ENCODE results near the gene ECPAS. TPM values are rescaled to one million over a fixed set of nuclear protein-coding genes. Genes with fewer than 3 reads are reported as not detected.
A peak's percentile ranks its signal among the peaks of the same experiment; 100 is the strongest.

ECPAS gene
- total and polyA plus RNA-seq, 4 donors = 11.0 to 94.3 (median 51.7) TPM

GRCh38 chr9:111481885-111482636 lies 2.1 kb downstream of the ECPAS start:
- Histone ChIP-seq H3K9me3 (ENCODE audit: control insufficient read depth, low read length) (no peaks in the 10 kb centered on the region), H3K27me3 (ENCODE audit: control insufficient read depth in 1 of 2, insufficient read depth in 2 of 2, low read length in 1 of 2) (no peaks in the 10 kb centered on the region), H3K4me1 (ENCODE audit: control insufficient read depth in 1 of 2, insufficient read depth in 2 of 2, low read length in 2 of 2) (peaks cover 0 to 3% of the 10 kb centered on the region in 2 donors), H3K27ac (ENCODE audit: low read depth in 1 of 2, low read length in 2 of 2) (no peak overlapping the region), H3K4me3 (ENCODE audit: low read length in 2 of 2) (peak overlapping the region; percentile 82 to 98), H3K36me3 (ENCODE audit: control insufficient read depth in 1 of 2, insufficient read depth in 2 of 2, low read length in 1 of 2) (no peaks in the 10 kb centered on the region)
- 19 to 29% methylated on average over 13 of the region's 13 CpGs for WGBS, 2 donors
- ATAC-seq (ENCODE audit: low FRiP score) (no peak), DNase-seq (no peak)
- intact Hi-C loops (cut with DNase I) = no loop called here

- peaks cover 0 to 6% of the 10 kb centered on the region in 2 donors for H3K4me1 ChIP-seq (ENCODE audit: control insufficient read depth in 1 of 2, insufficient read depth in 2 of 2, low read length in 2 of 2)
- intact Hi-C loops (cut with DNase I) = no loop called here
- H3K27me3 ChIP-seq (ENCODE audit: control insufficient read depth in 1 of 2, insufficient read depth in 2 of 2, low read length in 1 of 2) = no peaks in the 10 kb centered on the region
- no peaks in the 10 kb centered on the region for H3K9me3 ChIP-seq (ENCODE audit: control insufficient read depth, low read length)
- H3K36me3 ChIP-seq (ENCODE audit: control insufficient read depth in 1 of 2, insufficient read depth in 2 of 2, low read length in 1 of 2) = no peaks in the 10 kb centered on the region
- WGBS, 2 donors = 69 to 78% methylated on average over 3 of the region's 3 CpGs
- H3K27ac ChIP-seq (ENCODE audit: low read depth in 1 of 2, low read length in 2 of 2) = no peak overlapping the region
- ATAC-seq (ENCODE audit: low FRiP score) (no peak), DNase-seq (no peak)
- H3K4me3 ChIP-seq (ENCODE audit: low read length in 2 of 2) = no peak overlapping the region
Measured at GRCh38 chr9:111477677-111478076, 6.5 kb downstream of the ECPAS start.

- WGBS, 2 donors = 93% methylated on average over 2 of the region's 2 CpGs
- intact Hi-C loops (cut with DNase I) = no loop called here
- DNase-seq (no peak), ATAC-seq (ENCODE audit: low FRiP score) (no peak)
- Histone ChIP-seq H3K27ac (ENCODE audit: low read depth in 1 of 2, low read length in 2 of 2) (no peak overlapping the region), H3K4me1 (ENCODE audit: control insufficient read depth in 1 of 2, insufficient read depth in 2 of 2, low read length in 2 of 2) (peaks cover 0 to 6% of the 10 kb centered on the region in 2 donors), H3K9me3 (ENCODE audit: control insufficient read depth, low read length) (no peaks in the 10 kb centered on the region), H3K27me3 (ENCODE audit: control insufficient read depth in 1 of 2, insufficient read depth in 2 of 2, low read length in 1 of 2) (no peaks in the 10 kb centered on the region), H3K36me3 (ENCODE audit: control insufficient read depth in 1 of 2, insufficient read depth in 2 of 2, low read length in 1 of 2) (no peaks in the 10 kb centered on the region), H3K4me3 (ENCODE audit: low read length in 2 of 2) (no peak overlapping the region)
Measured at GRCh38 chr9:111475195-111475594, 9.0 kb downstream of the ECPAS start.

GRCh38 chr9:111474385-111474784 lies 9.8 kb downstream of the ECPAS start:
- H3K4me1 ChIP-seq (ENCODE audit: control insufficient read depth in 1 of 2, insufficient read depth in 2 of 2, low read length in 2 of 2) = peaks cover 0 to 6% of the 10 kb centered on the region in 2 donors
- no peaks in the 10 kb centered on the region for H3K9me3 ChIP-seq (ENCODE audit: control insufficient read depth, low read length)
- ATAC-seq (ENCODE audit: low FRiP score) = no peak
- no peak overlapping the region for H3K4me3 ChIP-seq (ENCODE audit: low read length in 2 of 2)
- no peak overlapping the region for H3K27ac ChIP-seq (ENCODE audit: low read depth in 1 of 2, low read length in 2 of 2)
- 88 to 90% methylated on average over 3 of the region's 3 CpGs for WGBS, 2 donors
- DNase-seq = no peak
- intact Hi-C loops (cut with DNase I) = no loop called here
- no peaks in the 10 kb centered on the region for H3K36me3 ChIP-seq (ENCODE audit: control insufficient read depth in 1 of 2, insufficient read depth in 2 of 2, low read length in 1 of 2)
- H3K27me3 ChIP-seq (ENCODE audit: control insufficient read depth in 1 of 2, insufficient read depth in 2 of 2, low read length in 1 of 2) = no peaks in the 10 kb centered on the region

- H3K9me3 ChIP-seq (ENCODE audit: control insufficient read depth, low read length) = no peaks in the 10 kb centered on the region
- intact Hi-C loops (cut with DNase I) = no loop called here
- WGBS, 2 donors = 75 to 86% methylated on average over 4 of the region's 4 CpGs
- H3K27ac ChIP-seq (ENCODE audit: low read depth in 1 of 2, low read length in 2 of 2) = no peak overlapping the region
- H3K27me3 ChIP-seq (ENCODE audit: control insufficient read depth in 1 of 2, insufficient read depth in 2 of 2, low read length in 1 of 2) = no peaks in the 10 kb centered on the region
- DNase-seq (no peak), ATAC-seq (ENCODE audit: low FRiP score) (no peak)
- H3K36me3 ChIP-seq (ENCODE audit: control insufficient read depth in 1 of 2, insufficient read depth in 2 of 2, low read length in 1 of 2) = no peaks in the 10 kb centered on the region
- H3K4me1 ChIP-seq (ENCODE audit: control insufficient read depth in 1 of 2, insufficient read depth in 2 of 2, low read length in 2 of 2) = no peaks in the 10 kb centered on the region
- no peak overlapping the region for H3K4me3 ChIP-seq (ENCODE audit: low read length in 2 of 2)
Measured at GRCh38 chr9:111467778-111468367, 16.3 kb downstream of the ECPAS start.

GRCh38 chr9:111463048-111463447 lies 21.1 kb downstream of the ECPAS start:
- Histone ChIP-seq H3K36me3 (ENCODE audit: control insufficient read depth in 1 of 2, insufficient read depth in 2 of 2, low read length in 1 of 2) (no peaks in the 10 kb centered on the region), H3K4me3 (ENCODE audit: low read length in 2 of 2) (no peak overlapping the region), H3K9me3 (ENCODE audit: control insufficient read depth, low read length) (peaks cover 2% of the 10 kb centered on the region), H3K27me3 (ENCODE audit: control insufficient read depth in 1 of 2, insufficient read depth in 2 of 2, low read length in 1 of 2) (no peaks in the 10 kb centered on the region), H3K4me1 (ENCODE audit: control insufficient read depth in 1 of 2, insufficient read depth in 2 of 2, low read length in 2 of 2) (no peaks in the 10 kb centered on the region), H3K27ac (ENCODE audit: low read depth in 1 of 2, low read length in 2 of 2) (no peak overlapping the region)
- intact Hi-C loops (cut with DNase I) = no loop called here
- WGBS, 2 donors = 94 to 95% methylated on average over 2 of the region's 2 CpGs
- DNase-seq (no peak), ATAC-seq (ENCODE audit: low FRiP score) (no peak)

- Histone ChIP-seq H3K9me3 (ENCODE audit: control insufficient read depth, low read length) (peaks cover 2% of the 10 kb centered on the region), H3K27ac (ENCODE audit: low read depth in 1 of 2, low read length in 2 of 2) (no peak overlapping the region), H3K4me3 (ENCODE audit: low read length in 2 of 2) (no peak overlapping the region), H3K36me3 (ENCODE audit: control insufficient read depth in 1 of 2, insufficient read depth in 2 of 2, low read length in 1 of 2) (no peaks in the 10 kb centered on the region), H3K4me1 (ENCODE audit: control insufficient read depth in 1 of 2, insufficient read depth in 2 of 2, low read length in 2 of 2) (no peaks in the 10 kb centered on the region), H3K27me3 (ENCODE audit: control insufficient read depth in 1 of 2, insufficient read depth in 2 of 2, low read length in 1 of 2) (no peaks in the 10 kb centered on the region)
- 67 to 68% methylated on average over 7 of the region's 7 CpGs for WGBS, 2 donors
- ATAC-seq (ENCODE audit: low FRiP score) (no peak), DNase-seq (no peak)
- intact Hi-C loops (cut with DNase I) = no loop called here
Measured at GRCh38 chr9:111458139-111459009, 25.8 kb downstream of the ECPAS start.

GRCh38 chr9:111456529-111456928 lies 27.7 kb downstream of the ECPAS start:
- 66 to 71% methylated on average over 2 of the region's 2 CpGs for WGBS, 2 donors
- no peak overlapping the region for H3K4me3 ChIP-seq (ENCODE audit: low read length in 2 of 2)
- no peaks in the 10 kb centered on the region for H3K36me3 ChIP-seq (ENCODE audit: control insufficient read depth in 1 of 2, insufficient read depth in 2 of 2, low read length in 1 of 2)
- intact Hi-C loops (cut with DNase I) = no loop called here
- H3K4me1 ChIP-seq (ENCODE audit: control insufficient read depth in 1 of 2, insufficient read depth in 2 of 2, low read length in 2 of 2) = peaks cover 0 to 2% of the 10 kb centered on the region in 2 donors
- H3K9me3 ChIP-seq (ENCODE audit: control insufficient read depth, low read length) = no peaks in the 10 kb centered on the region
- H3K27me3 ChIP-seq (ENCODE audit: control insufficient read depth in 1 of 2, insufficient read depth in 2 of 2, low read length in 1 of 2) = no peaks in the 10 kb centered on the region
- H3K27ac ChIP-seq (ENCODE audit: low read depth in 1 of 2, low read length in 2 of 2) = no peak overlapping the region
- DNase-seq (no peak), ATAC-seq (ENCODE audit: low FRiP score) (no peak)

All from aorta (tissue), 5 donors.